Measurements from ENCODE around the gene FZD2. TPM values are rescaled to one million over a fixed set of nuclear protein-coding genes. Genes with fewer than 3 reads are reported as not detected.

FZD2 gene
- total RNA-seq, 1 donor from 2014 or later: 89.7 TPM

DNA sequence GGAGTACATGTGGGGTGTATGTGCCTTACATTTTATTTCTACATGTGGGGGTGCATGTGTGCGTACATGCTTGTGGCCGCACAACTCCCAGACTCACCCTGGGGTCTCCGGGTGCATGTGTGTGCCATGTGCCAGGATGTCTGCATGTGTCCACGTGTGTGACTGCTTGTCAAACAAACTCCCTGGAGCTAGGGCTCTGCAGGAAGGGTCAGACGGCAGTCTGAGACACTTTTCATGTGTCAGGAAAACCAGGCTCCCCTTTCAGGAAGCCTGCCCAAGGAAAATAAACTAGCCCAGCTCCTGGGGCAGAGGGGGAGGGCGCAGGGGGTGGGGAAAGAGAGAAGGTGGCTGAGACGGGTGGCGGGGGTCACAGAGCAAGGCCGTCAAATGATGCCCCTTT is 44.7 kb downstream of the FZD2 start:
- Mint-ChIP-seq H3K27me3 (no peaks in the 10 kb centered on the region), H3K4me3 (ENCODE audit: low read depth) (no peak overlapping the region), H3K36me3 (ENCODE audit: insufficient read depth) (no peaks in the 10 kb centered on the region), H3K9me3 (ENCODE audit: low read depth) (no peaks in the 10 kb centered on the region), H3K4me1 (ENCODE audit: low read depth) (peaks cover 26% of the 10 kb centered on the region), H3K27ac (no peak overlapping the region)
- no peak for TF ChIP-seq CTCF (IDR thresholded peaks at IDR 0.05; ENCODE audit: unreplicated experiment)
- no peak for DNase-seq (ENCODE audit: low spot score, unreplicated experiment)

GRCh38 chr17:44602390-44602789 is 45.1 kb downstream of the FZD2 start:
- Mint-ChIP-seq H3K27ac (peak overlapping the region; percentile 1), H3K4me1 (ENCODE audit: low read depth) (peaks cover 26% of the 10 kb centered on the region), H3K27me3 (no peaks in the 10 kb centered on the region), H3K4me3 (ENCODE audit: low read depth) (no peak overlapping the region), H3K9me3 (ENCODE audit: low read depth) (no peaks in the 10 kb centered on the region), H3K36me3 (ENCODE audit: insufficient read depth) (no peaks in the 10 kb centered on the region)
- DNase-seq (ENCODE audit: low spot score, unreplicated experiment): no peak
- TF ChIP-seq CTCF (IDR thresholded peaks at IDR 0.05; ENCODE audit: unreplicated experiment): no peak

DNA sequence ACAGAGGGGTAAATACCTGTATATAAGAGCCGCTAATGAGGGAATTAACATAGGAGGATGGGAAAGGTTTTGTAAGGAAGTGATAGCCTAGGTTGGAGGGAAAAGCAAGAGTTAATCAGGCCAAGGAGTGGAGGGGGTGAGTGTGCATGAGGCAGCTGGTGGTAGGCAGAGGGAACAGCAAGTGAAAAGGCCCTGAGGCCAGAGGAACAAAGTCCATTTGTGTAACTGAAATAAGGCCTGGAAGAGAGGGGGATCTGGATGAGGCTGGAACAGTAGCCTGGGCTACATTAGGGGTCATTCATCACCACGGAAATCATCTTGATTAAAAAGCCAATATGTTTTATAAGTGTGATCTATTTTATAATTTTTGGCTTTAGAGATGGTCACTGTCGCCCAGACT is 45.7 kb downstream of the FZD2 start:
- Mint-ChIP-seq H3K27ac (no peak overlapping the region), H3K9me3 (ENCODE audit: low read depth) (no peaks in the 10 kb centered on the region), H3K36me3 (ENCODE audit: insufficient read depth) (no peaks in the 10 kb centered on the region)

GRCh38 chr17:44604116-44604761 is 47.0 kb downstream of the FZD2 start:
- TF ChIP-seq CTCF (IDR thresholded peaks at IDR 0.05; ENCODE audit: unreplicated experiment): no peak
- no peak overlapping the region for H3K27ac Mint-ChIP-seq
- no peaks in the 10 kb centered on the region for H3K9me3 Mint-ChIP-seq (ENCODE audit: low read depth)
- no peaks in the 10 kb centered on the region for H3K36me3 Mint-ChIP-seq (ENCODE audit: insufficient read depth)
- no peak overlapping the region for H3K4me3 Mint-ChIP-seq (ENCODE audit: low read depth)
- peaks cover 36% of the 10 kb centered on the region for H3K4me1 Mint-ChIP-seq (ENCODE audit: low read depth)
- no peaks in the 10 kb centered on the region for H3K27me3 Mint-ChIP-seq
- no peak for DNase-seq (ENCODE audit: low spot score, unreplicated experiment)

More for the DNA sequence above, 45.7 kb downstream of the FZD2 start:
- TF ChIP-seq CTCF (IDR thresholded peaks at IDR 0.05; ENCODE audit: unreplicated experiment): no peak
- no peak for DNase-seq (ENCODE audit: low spot score, unreplicated experiment)
- H3K4me3 Mint-ChIP-seq (ENCODE audit: low read depth): no peak overlapping the region
- no peaks in the 10 kb centered on the region for H3K27me3 Mint-ChIP-seq
- peaks cover 31% of the 10 kb centered on the region for H3K4me1 Mint-ChIP-seq (ENCODE audit: low read depth)

DNA sequence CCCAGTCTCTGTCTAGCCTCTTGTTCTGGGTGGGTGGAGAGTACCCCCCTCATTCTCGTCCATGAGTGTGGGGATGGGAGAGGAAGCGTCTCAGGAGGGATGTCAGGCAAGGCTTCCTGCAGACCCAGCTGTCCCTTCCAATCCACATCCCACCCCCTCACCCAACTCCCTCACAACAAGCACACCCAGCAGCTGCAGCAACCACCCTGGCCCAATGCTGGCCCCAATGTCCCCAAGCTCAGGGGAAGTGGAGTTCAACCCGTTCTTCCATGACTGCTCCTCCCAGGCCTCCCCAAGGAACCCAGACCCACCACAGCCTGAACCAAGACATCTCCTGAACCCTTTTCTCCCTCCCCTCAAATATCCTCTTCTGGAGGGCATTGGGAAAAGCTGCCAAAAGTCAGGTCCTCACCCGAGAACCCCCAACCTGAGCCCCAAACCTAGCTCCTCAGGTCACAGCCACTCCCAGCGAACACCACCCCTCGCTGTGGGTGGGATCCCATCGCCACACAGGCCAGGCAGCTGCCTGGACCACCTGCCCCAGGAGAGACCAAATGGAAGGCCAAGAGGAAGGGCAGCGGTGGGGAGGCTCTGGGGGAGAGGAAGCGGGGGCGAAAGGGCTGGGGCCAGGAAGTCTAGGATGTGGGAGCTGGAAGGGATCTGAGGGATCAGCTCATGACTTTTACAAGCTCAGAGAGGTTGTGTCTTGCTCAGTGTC is 47.6 kb downstream of the FZD2 start:
- peak overlapping the region; percentile 78 for H3K27ac Mint-ChIP-seq
- H3K4me1 Mint-ChIP-seq (ENCODE audit: low read depth): peaks cover 34% of the 10 kb centered on the region
- no peak for TF ChIP-seq CTCF (IDR thresholded peaks at IDR 0.05; ENCODE audit: unreplicated experiment)
- no peaks in the 10 kb centered on the region for H3K27me3 Mint-ChIP-seq
- DNase-seq (ENCODE audit: low spot score, unreplicated experiment): no peak
- H3K9me3 Mint-ChIP-seq (ENCODE audit: low read depth): no peaks in the 10 kb centered on the region
- H3K36me3 Mint-ChIP-seq (ENCODE audit: insufficient read depth): no peaks in the 10 kb centered on the region
- H3K4me3 Mint-ChIP-seq (ENCODE audit: low read depth): no peak overlapping the region

Data from progenitor cell of endocrine pancreas (in vitro differentiated cells).